ENCODE measurements around the gene ACER1.
A peak's percentile ranks its signal among the peaks of the same experiment; 100 is the strongest.

The ACER1 gene

DNA sequence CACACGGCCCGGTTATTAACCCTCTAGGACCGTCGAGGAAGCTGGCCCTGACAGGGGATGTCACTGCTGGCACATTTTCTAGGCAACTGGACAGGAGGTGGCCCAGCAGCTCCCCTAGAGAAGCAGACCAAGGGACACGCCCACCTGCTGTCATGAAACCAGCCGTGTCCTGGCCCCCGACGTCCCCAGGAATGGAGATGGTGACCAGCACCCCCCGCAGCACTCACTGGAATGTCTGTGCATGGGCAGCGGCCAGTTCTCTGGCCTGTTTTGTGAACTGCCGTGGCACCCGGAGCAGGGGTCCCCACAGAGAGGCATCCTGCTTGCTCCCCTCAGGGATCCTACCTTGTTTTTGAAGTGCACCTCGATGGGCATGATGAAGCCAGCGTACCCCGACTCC lies 71.5 kb downstream of the ACER1 start:
- H3K4me2 ChIP-seq = peak overlapping the region; percentile 20 to 92 (median 79)
- H3K9ac ChIP-seq = peak overlapping the region in 8 of 11 experiments; percentile 12 to 68 (median 38); a peak in 13 of 22 replicates
- peak overlapping the region in 4 of 10 experiments; percentile 1 to 12 (median 10); a peak in 3 of 20 replicates for H3K4me3 ChIP-seq
- H3K27me3 ChIP-seq = no peaks in the 10 kb centered on the region
- peak overlapping the region in 6 of 11 experiments; percentile 12 to 77 (median 52); a peak in 7 of 22 replicates for H3K27ac ChIP-seq
- H3K36me3 ChIP-seq = peaks cover 57 to 92% (median 71%) of the 10 kb centered on the region in 11 experiments
- peaks cover 0 to 10% (median 2%) of the 10 kb centered on the region in 11 experiments; a peak in 9 of 22 replicates for H3K9me3 ChIP-seq (replicated peaks in 1 of 11)
- peaks cover 66 to 100% (median 95%) of the 10 kb centered on the region in 11 experiments for H4K20me1 ChIP-seq
- peaks cover 42 to 90% (median 76%) of the 10 kb centered on the region in 10 experiments for H3K4me1 ChIP-seq
- TF ChIP-seq Cebpa-rat (IDR thresholded peaks at IDR 0.05) = no peak

- Histone ChIP-seq H3K4me1 (peaks cover 42 to 98% (median 81%) of the 10 kb centered on the region in 10 experiments), H4K20me1 (peaks cover 61 to 100% (median 87%) of the 10 kb centered on the region in 11 experiments), H3K36me3 (peaks cover 50 to 92% (median 71%) of the 10 kb centered on the region in 11 experiments), H3K4me3 (peak overlapping the region in 6 of 10 experiments; percentile 1 to 27 (median 8); a peak in 6 of 20 replicates), H3K9ac (peak overlapping the region in 8 of 11 experiments; percentile 23 to 68 (median 38); a peak in 16 of 22 replicates), H3K27ac (peak overlapping the region in 9 of 11 experiments; percentile 12 to 77 (median 54); a peak in 15 of 22 replicates), H3K9me3 (replicated peaks in 1 of 11) (peaks cover 0 to 18% (median 9%) of the 10 kb centered on the region in 11 experiments; a peak in 10 of 22 replicates), H3K27me3 (no peaks in the 10 kb centered on the region), H3K4me2 (peak overlapping the region; percentile 20 to 92 (median 79))
- no peak for TF ChIP-seq Cebpa-rat (IDR thresholded peaks at IDR 0.05)
Measured at GRCh38 chr19:6260912-6261650, 72.3 kb downstream of the ACER1 start.

DNA sequence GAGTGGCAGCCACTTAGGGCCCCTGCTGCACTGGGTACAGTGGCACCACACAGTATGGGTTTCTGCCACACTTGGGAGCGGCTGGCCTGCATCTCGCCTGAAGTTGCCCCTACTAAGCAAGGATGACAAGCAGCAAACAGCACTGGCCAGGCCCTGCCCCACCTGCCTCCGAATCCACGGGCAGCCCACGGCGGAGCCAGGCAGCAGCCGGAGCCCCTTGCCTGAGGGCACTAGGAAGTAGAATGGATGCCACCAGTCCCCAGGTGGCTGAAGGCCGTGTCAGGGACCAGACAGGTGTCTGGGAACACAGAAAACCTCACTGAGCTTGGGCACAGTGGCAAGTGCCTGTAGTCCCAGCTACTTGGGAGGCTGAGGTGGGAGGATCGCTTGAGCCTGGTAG lies 73.0 kb downstream of the ACER1 start:
- H3K4me2 ChIP-seq = peak overlapping the region; percentile 20 to 92 (median 79); a peak in 20 of 22 replicates
- H3K9me3 ChIP-seq (replicated peaks in 1 of 11) = peaks cover 0 to 24% (median 12%) of the 10 kb centered on the region in 11 experiments; a peak in 10 of 22 replicates
- peaks cover 42 to 91% (median 82%) of the 10 kb centered on the region in 10 experiments for H3K4me1 ChIP-seq
- H3K36me3 ChIP-seq = peaks cover 47 to 91% (median 71%) of the 10 kb centered on the region in 11 experiments
- TF ChIP-seq Cebpa-rat (IDR thresholded peaks at IDR 0.05) = no peak
- peak overlapping the region in 5 of 11 experiments; percentile 19 to 68 (median 34); a peak in 8 of 22 replicates for H3K9ac ChIP-seq
- H3K27ac ChIP-seq = peak overlapping the region in 6 of 11 experiments; percentile 21 to 77 (median 52); a peak in 7 of 22 replicates
- H3K27me3 ChIP-seq = no peaks in the 10 kb centered on the region
- H3K4me3 ChIP-seq = peak overlapping the region in 1 of 10 experiments; percentile 6; a peak in 2 of 20 replicates
- peaks cover 54 to 100% (median 80%) of the 10 kb centered on the region in 11 experiments for H4K20me1 ChIP-seq

DNA sequence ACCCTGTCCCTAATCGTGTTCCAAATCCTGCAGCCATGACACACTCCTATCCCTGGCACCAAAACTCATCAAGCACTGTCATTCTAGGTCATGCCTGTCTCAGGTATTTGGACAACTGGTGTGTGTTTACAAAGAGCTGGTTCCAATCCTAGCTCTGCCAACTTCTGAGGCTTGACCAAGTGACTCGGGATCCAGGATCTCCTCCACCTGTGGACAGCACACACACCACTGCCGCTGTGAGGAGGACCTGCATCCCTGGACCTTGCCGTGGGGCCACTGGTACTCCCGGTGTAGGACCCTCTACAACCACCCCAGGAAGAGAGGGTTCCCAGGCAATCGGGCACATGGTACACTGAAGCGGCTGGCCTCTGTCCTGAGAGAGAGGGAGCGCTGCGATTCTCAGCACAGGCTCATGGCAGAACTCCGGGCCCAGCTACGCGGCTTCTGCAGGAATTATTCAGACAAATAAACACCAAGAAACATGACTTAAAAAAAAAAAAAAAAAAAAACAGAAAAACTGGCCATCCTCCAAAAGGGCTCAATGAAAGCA lies 74.0 kb downstream of the ACER1 start:
- Histone ChIP-seq H4K20me1 (peaks cover 45 to 100% (median 70%) of the 10 kb centered on the region in 11 experiments), H3K4me3 (peak overlapping the region in 1 of 10 experiments; percentile 8; a peak in 1 of 20 replicates), H3K36me3 (peaks cover 50 to 91% (median 74%) of the 10 kb centered on the region in 11 experiments), H3K27me3 (no peaks in the 10 kb centered on the region), H3K27ac (peak overlapping the region in 2 of 11 experiments; percentile 14 to 75; a peak in 1 of 22 replicates), H3K4me1 (peaks cover 42 to 89% (median 76%) of the 10 kb centered on the region in 10 experiments), H3K4me2 (peak overlapping the region in 8 of 11 experiments; percentile 61 to 92 (median 82); a peak in 15 of 22 replicates), H3K9me3 (replicated peaks in 1 of 11) (peaks cover 2 to 34% (median 12%) of the 10 kb centered on the region in 11 experiments; a peak in 17 of 22 replicates), H3K9ac (0 out of 22 replicates have a peak overlapping the region, but pooled peaks of 1 of the 11 experiments have one; percentile 7)
- no peak for TF ChIP-seq Cebpa-rat (IDR thresholded peaks at IDR 0.05)

DNA sequence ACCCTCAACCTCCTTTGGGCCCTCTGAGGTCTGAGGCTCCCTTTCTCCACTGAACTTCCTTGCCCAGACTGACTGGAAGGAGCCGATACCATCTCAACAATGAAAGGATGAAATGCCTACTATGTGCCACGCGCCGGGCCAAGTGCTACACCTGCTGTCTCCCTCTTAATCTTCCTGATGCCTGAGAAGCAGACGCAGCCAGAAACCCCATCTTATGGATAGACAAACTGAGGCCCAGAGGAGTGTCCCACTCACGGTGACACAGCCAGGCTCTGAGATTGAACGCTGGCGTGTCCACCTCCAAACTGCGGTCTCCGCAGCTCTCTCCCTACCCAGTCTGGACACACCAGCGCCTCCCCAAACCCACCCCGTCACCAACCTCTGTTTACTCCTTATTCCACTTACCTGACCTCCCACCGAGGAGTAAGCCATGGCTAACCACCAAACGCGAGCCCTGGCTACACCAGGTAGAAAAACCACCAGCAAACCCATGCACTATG lies 74.5 kb downstream of the ACER1 start:
- Histone ChIP-seq H3K4me2 (peak overlapping the region in 10 of 11 experiments; percentile 61 to 92 (median 80); a peak in 17 of 22 replicates), H3K27me3 (no peaks in the 10 kb centered on the region), H4K20me1 (peaks cover 42 to 100% (median 70%) of the 10 kb centered on the region in 11 experiments), H3K4me1 (peaks cover 42 to 91% (median 78%) of the 10 kb centered on the region in 10 experiments), H3K36me3 (peaks cover 55 to 94% (median 77%) of the 10 kb centered on the region in 11 experiments), H3K4me3 (peak overlapping the region in 1 of 10 experiments; percentile 8; a peak in 1 of 20 replicates), H3K9ac (0 out of 22 replicates have a peak overlapping the region, but pooled peaks of 3 of the 11 experiments have one; percentile 3 to 9 (median 7)), H3K9me3 (replicated peaks in 1 of 11) (peaks cover 7 to 39% (median 12%) of the 10 kb centered on the region in 11 experiments; a peak in 19 of 22 replicates), H3K27ac (peak overlapping the region in 4 of 11 experiments; percentile 45 to 75 (median 57); a peak in 6 of 22 replicates)
- TF ChIP-seq Cebpa-rat (IDR thresholded peaks at IDR 0.05) = no peak
